Muscle of back (tissue), 11 donors: ENCODE results near the gene NACA2. TPM values are rescaled to one million over a fixed set of nuclear protein-coding genes. Genes with fewer than 3 reads are reported as not detected.
A peak's percentile ranks its signal among the peaks of the same experiment; 100 is the strongest.
"Not testable (repeated sequence)": the region's sequence is repeated elsewhere in the genome, so short reads cannot be mapped to it uniquely, and the experiment has no call there.

ENCODE experiments used
- DNase-seq, 3 donors: peaks; one replicate each; pipeline versions ENCODE4 v3.0.0 to v3.0.0-alpha.2; 2013
- polyA plus RNA-seq, 10 donors: library from polyadenylated mRNA; unstranded; fragments of 120-200 nt; gene quantifications; one replicate each; pipeline ENCODE4 v1.2.1, GENCODE V29; 2013; ENCODE audit not compliant: insufficient read length in 10 of 10

Gene NACA2
- polyA plus RNA-seq, 10 donors = 0.59 to 2.6 (median 1.2) TPM

DNA sequence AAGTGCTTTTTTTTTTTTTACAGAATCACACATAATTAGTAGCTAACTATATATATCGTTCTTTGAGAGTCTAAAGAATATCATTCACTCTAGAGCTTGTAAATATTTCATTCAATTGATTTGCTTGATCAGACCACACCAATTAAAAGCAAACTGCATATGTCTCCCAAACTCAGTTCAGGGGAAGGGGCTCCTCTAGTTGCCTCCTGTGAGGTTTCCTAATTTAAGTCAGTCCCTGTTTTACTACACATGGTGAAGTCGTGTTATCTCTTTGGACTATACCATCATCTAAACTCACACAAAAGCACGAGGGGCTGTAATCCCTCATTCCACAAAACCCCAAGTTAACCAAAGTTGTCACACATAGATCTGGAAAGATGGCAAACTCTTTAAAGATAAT is 11.7 kb downstream of the NACA2 start:
- DNase-seq = no peak

GRCh38 chr17:61578645-61579044 is 12.4 kb downstream of the NACA2 start:
- no peak for DNase-seq

GRCh38 chr17:61575983-61576382 is 15.0 kb downstream of the NACA2 start:
- DNase-seq = no peak

DNA sequence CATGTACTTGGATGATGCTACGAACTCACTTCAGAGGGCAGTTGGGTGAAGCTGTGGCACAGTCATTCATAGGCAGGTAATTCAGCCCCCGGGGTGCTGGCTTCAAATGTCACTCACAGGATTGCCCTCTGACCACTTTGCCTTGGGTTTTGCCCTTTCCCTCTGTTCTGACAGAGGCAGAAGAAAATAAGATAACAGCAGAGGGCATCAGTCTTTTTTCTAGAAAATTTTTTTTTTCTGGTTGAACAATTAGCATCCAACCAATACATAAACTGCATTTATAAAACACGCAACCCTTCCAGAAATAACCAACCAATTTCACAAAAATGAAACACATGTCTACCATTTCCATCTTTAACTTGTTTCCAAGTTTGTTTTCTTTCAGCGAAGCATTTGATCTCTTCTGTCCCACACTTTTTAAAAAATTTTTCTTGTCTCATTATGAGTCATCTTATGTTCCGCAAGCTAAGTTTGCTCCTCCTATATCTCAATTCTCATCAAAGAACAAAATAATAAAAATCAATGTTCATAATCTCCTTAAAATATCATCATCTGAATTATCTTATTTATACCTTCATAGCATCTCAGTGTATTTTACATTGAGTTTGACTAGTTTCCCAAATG is 15.6 kb downstream of the NACA2 start:
- no peak for DNase-seq

DNA sequence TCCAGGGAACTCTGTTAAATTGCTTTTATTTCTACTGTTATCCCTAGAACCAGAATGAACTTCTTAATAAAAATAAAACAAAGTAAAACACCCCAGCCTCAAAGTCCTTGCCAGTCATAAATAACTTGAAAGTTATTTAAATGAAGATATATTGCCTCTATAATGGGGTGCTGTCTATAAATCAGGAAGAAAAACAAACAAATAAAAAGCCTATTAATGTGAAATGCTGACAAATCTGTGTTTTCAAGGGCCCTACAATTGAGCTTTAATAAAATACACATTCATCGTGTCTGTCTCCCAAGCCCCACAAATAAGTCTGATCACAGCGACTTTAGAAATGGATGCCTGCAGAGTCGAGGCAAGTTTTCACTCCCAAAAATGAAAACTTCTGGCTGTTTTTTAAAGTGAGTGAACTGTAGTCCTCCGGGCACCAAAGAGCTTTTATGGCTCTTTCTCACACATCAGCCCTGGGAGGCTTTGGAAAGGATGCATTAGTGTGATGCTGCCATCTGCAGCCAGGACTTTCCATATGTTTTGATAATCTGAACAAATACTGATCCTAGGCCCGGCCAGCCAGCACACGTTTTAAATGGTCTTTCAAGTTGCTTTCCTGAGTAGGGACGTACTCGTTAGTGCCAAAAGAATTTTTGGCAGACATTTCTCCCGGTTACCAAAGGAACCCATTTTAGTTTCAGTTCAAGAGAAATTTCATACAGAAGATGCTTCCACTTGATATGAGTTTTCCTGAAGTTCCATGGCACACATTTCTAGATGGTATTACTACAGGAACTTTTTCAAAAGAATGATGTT is 16.3 kb downstream of the NACA2 start:
- peak; percentile 14 to 70 (median 60) for DNase-seq

DNA sequence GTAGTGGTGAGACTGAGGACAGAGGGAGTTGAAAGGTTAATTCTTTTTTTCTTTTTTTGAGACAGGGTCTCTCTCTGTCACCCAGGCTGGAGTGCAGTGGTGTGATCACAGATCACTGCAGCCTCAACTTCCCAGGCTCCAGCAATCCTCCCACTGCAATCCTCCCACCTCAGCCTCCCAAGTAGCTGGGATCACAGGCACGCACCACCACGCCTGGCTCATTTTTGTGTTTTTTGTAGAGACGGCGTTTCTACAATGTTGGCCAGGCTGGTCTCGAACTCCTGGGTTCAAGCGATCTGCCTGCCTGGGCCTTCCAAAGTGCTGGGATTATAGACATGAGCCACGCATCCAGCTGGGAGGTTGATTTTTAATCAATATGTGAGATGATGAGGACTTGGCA is 18.5 kb downstream of the NACA2 start:
- not testable (repeated sequence) for DNase-seq

- no peak for DNase-seq
These were observed 19.4 kb downstream of the NACA2 start for GRCh38 chr17:61571624-61572023.

- DNase-seq = no peak
These were observed 20.9 kb downstream of the NACA2 start for GRCh38 chr17:61570118-61570517.

GRCh38 chr17:61569525-61569924 is 21.5 kb downstream of the NACA2 start:
- DNase-seq = not testable (repeated sequence)

- no peak for DNase-seq
These were observed 22.6 kb downstream of the NACA2 start for GRCh38 chr17:61568219-61569072.

GRCh38 chr17:61567045-61567802 is 23.8 kb downstream of the NACA2 start:
- DNase-seq = no peak

DNA sequence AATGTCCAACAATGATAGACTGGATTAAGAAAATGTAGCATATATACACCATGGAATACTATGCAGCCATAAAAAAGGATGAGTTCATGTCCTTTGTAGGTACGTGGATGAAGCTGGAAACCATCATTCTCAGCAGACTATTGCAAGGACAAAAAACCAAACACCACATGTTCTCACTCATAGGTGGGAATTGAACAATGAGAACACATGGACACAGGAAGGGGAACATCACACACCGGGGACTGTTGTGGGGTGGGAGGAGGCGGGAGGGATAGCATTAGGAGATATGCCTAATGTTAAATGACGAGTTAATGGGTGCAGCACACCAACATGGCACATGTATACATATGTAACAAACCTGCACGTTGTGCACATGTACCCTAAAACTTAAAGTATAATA is 24.6 kb downstream of the NACA2 start:
- DNase-seq = not testable (repeated sequence)

DNA sequence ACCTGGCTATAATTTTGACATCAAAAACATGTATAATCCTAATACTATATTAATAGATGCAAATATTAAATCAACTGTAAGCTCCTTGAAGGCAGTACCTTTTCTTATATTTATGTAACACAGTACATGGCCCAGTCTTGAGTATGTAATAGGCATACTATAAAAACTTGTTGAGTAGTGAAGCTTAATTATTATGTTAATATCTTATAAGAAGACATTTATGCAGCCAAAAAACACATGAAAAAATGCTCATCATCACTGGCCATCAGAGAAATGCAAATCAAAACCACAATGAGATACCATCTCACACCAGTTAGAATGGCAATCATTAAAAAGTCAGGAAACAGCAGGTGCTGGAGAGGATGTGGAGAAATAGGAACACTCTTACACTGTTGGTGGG is 25.2 kb downstream of the NACA2 start:
- DNase-seq = not testable (repeated sequence)

GRCh38 chr17:61565213-61565612 is 25.8 kb downstream of the NACA2 start:
- DNase-seq = no peak

GRCh38 chr17:61562287-61562686 is 28.7 kb downstream of the NACA2 start:
- DNase-seq = no peak

- peak in 1 of 3 donors; percentile 13 for DNase-seq
These were observed 29.7 kb downstream of the NACA2 start for GRCh38 chr17:61561354-61561753.

DNA sequence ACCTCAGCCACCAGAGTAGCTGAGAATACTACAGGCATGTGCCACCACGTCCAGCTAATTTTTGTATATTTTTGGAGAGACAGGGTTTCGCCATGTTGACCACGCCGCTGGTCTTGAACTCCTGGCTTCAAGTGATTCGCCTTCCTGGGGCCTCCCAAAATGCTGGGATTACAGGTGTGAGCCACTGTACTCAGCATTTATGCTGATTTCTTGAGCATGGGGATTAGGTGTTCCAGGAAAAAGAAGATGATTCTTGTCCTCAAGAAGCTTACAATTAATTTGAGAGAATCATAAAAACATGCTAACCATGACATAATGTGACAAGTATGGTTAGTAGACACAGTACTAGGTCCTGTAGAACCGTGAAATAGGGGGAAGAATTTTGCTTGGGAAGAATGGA is 30.9 kb downstream of the NACA2 start:
- DNase-seq = no peak

DNA sequence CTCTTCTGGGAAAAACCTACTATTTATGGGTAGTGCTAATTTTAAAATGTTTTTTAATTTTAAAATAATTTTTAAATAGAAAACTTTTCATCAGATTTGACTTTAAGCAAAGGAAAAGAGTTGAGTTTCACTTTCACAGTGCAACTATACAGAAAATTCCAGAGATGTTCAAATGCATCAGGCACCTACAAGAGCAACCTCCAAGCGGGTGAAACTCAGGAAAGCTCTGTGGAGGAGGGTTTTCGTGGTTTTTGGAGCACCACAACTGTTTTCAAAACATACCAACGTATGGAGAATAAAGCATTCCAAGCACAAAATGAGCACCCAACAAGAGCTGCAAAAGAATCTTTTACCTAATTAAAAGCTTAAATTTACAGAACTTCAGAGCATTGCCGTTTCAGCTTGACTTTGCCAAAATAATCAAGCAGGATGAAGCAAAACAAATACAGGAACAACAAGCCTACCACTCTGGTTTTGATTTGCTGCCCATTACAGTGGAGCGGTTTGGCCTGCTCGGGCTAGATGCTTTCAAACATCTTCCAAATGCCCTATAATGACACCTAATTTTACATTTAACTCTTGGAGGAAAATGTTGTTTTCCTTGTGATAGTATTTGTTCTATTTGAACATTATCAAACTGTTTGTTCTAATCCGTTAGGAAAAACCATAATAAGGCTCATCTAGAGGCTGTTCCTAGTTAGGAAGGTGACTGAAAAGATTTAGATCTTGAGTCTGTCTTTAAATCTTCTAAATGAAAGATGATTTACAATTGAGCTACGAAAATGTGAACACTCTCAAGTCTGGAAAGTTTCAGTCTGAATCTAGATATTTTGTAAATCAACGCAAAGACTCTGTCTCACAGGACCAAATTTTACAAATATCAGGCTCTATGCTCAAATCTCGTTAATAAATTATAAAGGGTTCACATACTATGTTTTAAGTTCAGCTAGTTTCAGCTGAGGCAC is 34.5 kb downstream of the NACA2 start:
- DNase-seq = no peak

DNA sequence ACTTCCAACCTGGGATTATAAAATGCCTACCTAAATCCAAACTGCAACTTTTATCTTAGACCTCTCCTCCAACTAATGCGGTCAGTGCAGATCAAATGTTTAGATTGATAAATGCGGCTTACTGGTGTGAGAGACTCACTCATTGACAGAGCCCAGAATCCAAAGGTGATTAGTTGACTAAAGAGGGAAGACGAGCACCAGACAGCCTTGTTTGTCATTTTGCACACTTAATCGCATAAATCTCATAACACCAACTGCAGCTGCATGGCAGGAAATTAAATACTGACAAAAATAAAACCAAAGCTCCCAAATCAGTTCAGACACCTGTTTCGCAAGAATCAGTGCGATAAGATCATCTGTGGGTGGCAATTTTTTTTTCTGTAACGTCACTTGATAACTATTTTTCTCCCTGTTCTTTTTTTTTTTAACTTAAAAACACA is 35.9 kb downstream of the NACA2 start:
- DNase-seq = no peak

- no peak for DNase-seq
These were observed 36.8 kb downstream of the NACA2 start for GRCh38 chr17:61554209-61554608.
